Stomach (tissue), 9 donors: ENCODE results near the gene PHRF1. TPM values are rescaled to one million over a fixed set of nuclear protein-coding genes. Genes with fewer than 3 reads are reported as not detected.
A peak's percentile ranks its signal among the peaks of the same experiment; 100 is the strongest.
"Not testable (repeated sequence)": the region's sequence is repeated elsewhere in the genome, so short reads cannot be mapped to it uniquely, and the experiment has no call there.

ENCODE experiments used
- DNase-seq, 2 donors: peaks; one replicate each; pipeline versions ENCODE4 v3.0.0 to v3.0.0-alpha.2; 2013 to 2019
- H3K27ac ChIP-seq, 5 donors: fragments of 200-600 bp in 4 of 5; sonication (generic) in 4 of 5; one replicate each; pipeline ENCODE4 v1.5.1; 2013 to 2019; ENCODE audit warnings: mild to moderate bottlenecking in 1 of 5, moderate library complexity in 1 of 5
- H3K27me3 ChIP-seq, 3 donors: fragments of 200-600 bp; sonication (generic); one replicate each; pipeline ENCODE4 v1.5.1; 2017 to 2019; ENCODE audit warnings: mixed run types in 1 of 3
- H3K36me3 ChIP-seq, 4 donors: fragments of 200-600 bp; sonication (generic); 1 replicate in 3 of 4; 2 replicates in 1 of 4; pipeline ENCODE4 v1.5.1; 2016 to 2019
- H3K4me1 ChIP-seq, 4 donors: fragments of 200-600 bp; sonication (generic); one replicate each; pipeline ENCODE4 v1.5.1; 2016 to 2019
- H3K4me3 ChIP-seq, 4 donors: fragments of 200-600 bp; sonication (generic) in 3 of 4; one replicate each; pipeline ENCODE4 v1.5.1; 2016 to 2019; ENCODE audit warnings: mild to moderate bottlenecking in 1 of 4
- H3K9me3 ChIP-seq, 4 donors: fragments of 200-600 bp; sonication (generic); one replicate each; pipeline ENCODE4 v1.5.1; 2016 to 2019
- CTCF ChIP-seq, 7 experiments: fragments of 450-650 bp in 4 of 7; fragments of 200-600 bp in 3 of 7; sonication (generic) in 3 of 7; IDR thresholded peaks; one replicate each; pipeline ENCODE4 v1.5.1; 2016 to 2019; ENCODE audit warnings: antibody characterized with exemption in 7 of 7, control low read depth in 2 of 7, mild to moderate bottlenecking in 1 of 7
- EP300 ChIP-seq: sonication (generic); formaldehyde crosslinking; IDR thresholded peaks from one replicate; pipeline ENCODE4 v1.6.1; 2017; ENCODE audit warnings: antibody characterized with exemption
- POLR2A ChIP-seq, 4 donors: fragments of 450-650 bp; IDR thresholded peaks; one replicate each; pipeline ENCODE4 v1.6.1; 2016; ENCODE audit warnings: antibody characterized with exemption in 4 of 4, control low read depth in 2 of 4, mild to moderate bottlenecking in 1 of 4, moderate library complexity in 1 of 4
- POLR2AphosphoS5 ChIP-seq, 3 donors: sonication (generic); formaldehyde crosslinking; IDR thresholded peaks; one replicate each; pipeline ENCODE4 v1.6.1; 2016; ENCODE audit warnings: antibody characterized with exemption in 3 of 3
- WGBS, 5 donors: extraction: QIAGEN DNeasy Blood & Tissue Kit in 3 of 5; methylation state at CpG; one replicate each; pipeline versions ENCODE4 v1.1.5 to v1.1.7; 2013 to 2018; 5-methylcytosine and 5-hydroxymethylcytosine counted together
- intact Hi-C: fragments of 100-400 bp; cut with DNase I; formaldehyde crosslinking; loops from one replicate; pipeline ENCODE4 v1.15.1; 2023; ENCODE audit warnings: low total_unique reads
- polyA plus RNA-seq, 3 donors: library from polyadenylated mRNA; stranded (reverse); fragments of 200-250 nt; gene quantifications; one replicate each; pipeline ENCODE4 v1.2.3, GENCODE V29; 2013
- total RNA-seq, 5 donors: library from RNA; depleted of rRNA; stranded (reverse); fragments of >200 nt; gene quantifications; one replicate each; pipeline versions ENCODE4 v1.1.0 to v1.2.3, GENCODE V29; 2014 to 2016
- donor health status: healthy with polysubstance abuse.
- donor health status: Bipolar disorder and iron deficiency.
- donor health status: healthy.

PHRF1 gene
- total and polyA plus RNA-seq, 8 donors, result 7.9 to 60.8 (median 19.5) TPM

GRCh38 chr11:573146-573759 is 3.0 kb upstream of the PHRF1 start:
- H3K4me1 ChIP-seq, result peaks cover 29 to 43% (median 38%) of the 10 kb centered on the region in 4 donors
- intact Hi-C loops, result loop anchor here (5.0 kb wide), 1 partner anchor 51 kb away; no protein-coding TSS in a partner anchor
- WGBS, 5 donors, result 89 to 93% (median 92%) methylated on average over 15 to 16 of the region's 16 CpGs
- no peak overlapping the region for H3K4me3 ChIP-seq
- no peak overlapping the region for H3K27ac ChIP-seq
- H3K9me3 ChIP-seq, result no peaks in the 10 kb centered on the region
- H3K36me3 ChIP-seq, result no peaks in the 10 kb centered on the region
- peaks cover 0 to 18% (median 4%) of the 10 kb centered on the region in 3 donors for H3K27me3 ChIP-seq
- DNase-seq, result no peak
- TF ChIP-seq POLR2A (IDR thresholded peaks at IDR 0.05), result no peak
- TF ChIP-seq CTCF (IDR thresholded peaks at IDR 0.05), result no peak
- no peak for TF ChIP-seq POLR2AphosphoS5 (IDR thresholded peaks at IDR 0.05)
- TF ChIP-seq EP300, result no peak

- intact Hi-C loops, result loop anchor here (5.0 kb wide), 1 partner anchor 52 kb away; no protein-coding TSS in a partner anchor
- H3K4me3 ChIP-seq, H3K9me3 ChIP-seq, DNase-seq, H3K27ac ChIP-seq, H3K36me3 ChIP-seq: not testable (repeated sequence)
- 59 to 70% (median 68%) methylated on average over 13 to 14 of the region's 14 CpGs for WGBS, 5 donors
- Histone ChIP-seq H3K4me1 (peaks cover 35 to 48% (median 44%) of the 10 kb centered on the region in 4 donors), H3K27me3 (peaks cover 0 to 15% (median 4%) of the 10 kb centered on the region in 3 donors)
Observed at GRCh38 chr11:574031-574570, 2.2 kb upstream of the PHRF1 start.

GRCh38 chr11:574632-575312 is 1.5 kb upstream of the PHRF1 start:
- Histone ChIP-seq H3K9me3 (no peaks in the 10 kb centered on the region), H3K4me3 (peak overlapping the region; percentile 61 to 98 (median 67)), H3K27ac (peak overlapping the region in 2 of 5 donors; percentile 57 to 75), H3K36me3 (no peaks in the 10 kb centered on the region), H3K27me3 (peaks cover 0 to 12% (median 4%) of the 10 kb centered on the region in 3 donors), H3K4me1 (peaks cover 37 to 49% (median 44%) of the 10 kb centered on the region in 4 donors)
- intact Hi-C loops, result loop anchor here (5.0 kb wide), 1 partner anchor 52 kb away; no protein-coding TSS in a partner anchor
- TF ChIP-seq EP300 (no peak), POLR2A (IDR thresholded peaks at IDR 0.05) (no peak), CTCF (IDR thresholded peaks at IDR 0.05) (no peak), POLR2AphosphoS5 (IDR thresholded peaks at IDR 0.05) (no peak)
- no peak for DNase-seq
- WGBS, 5 donors, result 20 to 34% (median 26%) methylated on average over 20 to 25 of the region's 25 CpGs

- intact Hi-C loops, result no loop called here
- WGBS, 5 donors, result 1 to 2% (median 1%) methylated on average over 34 to 81 of the region's 81 CpGs
- peak in 1 of 2 donors; percentile 61 for DNase-seq
- Histone ChIP-seq H3K27me3 (peaks cover 0 to 12% (median 4%) of the 10 kb centered on the region in 3 donors), H3K4me1 (peaks cover 42 to 56% (median 51%) of the 10 kb centered on the region in 4 donors), H3K9me3 (no peaks in the 10 kb centered on the region), H3K27ac (peak overlapping the region; percentile 51 to 75 (median 66)), H3K36me3 (no peaks in the 10 kb centered on the region), H3K4me3 (peak overlapping the region; percentile 61 to 98 (median 67))
- no peak for TF ChIP-seq POLR2A (IDR thresholded peaks at IDR 0.05)
- TF ChIP-seq POLR2AphosphoS5 (IDR thresholded peaks at IDR 0.05), result peak in 2 of 3 donors; percentile 4 to 22
Observed at GRCh38 chr11:575313-575995, 816 bp upstream of the PHRF1 start.
